NB4 (cell line): ENCODE measurements around the gene CTCF.

Experiments
- CTCF ChIP-seq: IDR thresholded peaks from one replicate; pipeline ENCODE4 v1.5.1; 2012; ENCODE audit warnings: low read depth, low read length
- MAX ChIP-seq: IDR thresholded peaks from 2 replicates; pipeline ENCODE4 v1.6.1; 2011; ENCODE audit warnings: low read depth, low read length
- POLR2A ChIP-seq: IDR thresholded peaks from 2 replicates; pipeline ENCODE4 v1.6.1; 2011; ENCODE audit warnings: mild to moderate bottlenecking; ENCODE audit not compliant: insufficient read length; ENCODE audit errors: extremely low read depth

DNA sequence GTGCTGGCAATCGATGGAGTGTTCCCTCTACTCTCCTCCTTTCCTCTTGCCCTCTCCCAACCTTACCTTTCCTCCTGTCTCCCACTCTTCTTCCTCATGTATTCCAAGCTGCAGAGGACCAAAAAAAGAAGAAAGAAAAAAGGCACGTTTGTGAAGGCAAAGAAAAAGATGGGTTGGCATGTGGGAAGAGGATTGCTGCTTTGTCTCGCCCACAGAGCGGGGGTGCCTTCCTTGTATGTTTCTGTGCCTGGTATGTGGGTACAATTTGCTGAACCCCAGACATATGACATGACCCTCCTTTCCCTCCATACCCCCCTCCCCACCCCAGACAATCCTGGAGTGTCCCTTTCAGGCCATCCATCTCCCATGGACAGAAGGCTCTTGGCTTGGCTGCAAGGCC is 13.1 kb upstream of the CTCF start:
- TF ChIP-seq POLR2A = no peak
- no peak for TF ChIP-seq CTCF
- TF ChIP-seq MAX = no peak
